Measurements from ENCODE around the gene PWWP2B.
"Not testable (repeated sequence)": the region's sequence is repeated elsewhere in the genome, so short reads cannot be mapped to it uniquely, and the experiment has no call there.

The PWWP2B gene

DNA sequence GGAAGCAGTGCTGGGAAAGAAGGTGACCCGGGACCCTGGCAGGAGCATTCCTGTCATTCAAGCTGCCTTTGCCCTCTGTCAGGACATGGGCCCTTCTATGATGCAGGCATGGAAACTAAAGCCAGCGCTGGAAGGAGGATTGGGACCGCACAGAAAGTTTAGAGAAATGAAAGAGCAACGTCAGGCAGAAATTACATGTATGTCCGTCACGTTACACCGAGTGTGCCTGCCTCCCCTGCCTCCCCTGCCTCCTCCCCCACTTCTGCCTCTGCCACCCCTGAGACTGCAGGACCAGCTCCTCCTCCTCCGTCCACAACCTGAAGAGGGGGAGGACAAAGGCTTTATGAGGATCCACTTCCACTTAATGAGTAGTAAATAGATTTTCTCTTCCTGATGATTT lies 13.9 kb upstream of the PWWP2B start:
- Mint-ChIP-seq H3K9me3 (no peaks in the 10 kb centered on the region), H3K4me3 (no peak overlapping the region)

DNA sequence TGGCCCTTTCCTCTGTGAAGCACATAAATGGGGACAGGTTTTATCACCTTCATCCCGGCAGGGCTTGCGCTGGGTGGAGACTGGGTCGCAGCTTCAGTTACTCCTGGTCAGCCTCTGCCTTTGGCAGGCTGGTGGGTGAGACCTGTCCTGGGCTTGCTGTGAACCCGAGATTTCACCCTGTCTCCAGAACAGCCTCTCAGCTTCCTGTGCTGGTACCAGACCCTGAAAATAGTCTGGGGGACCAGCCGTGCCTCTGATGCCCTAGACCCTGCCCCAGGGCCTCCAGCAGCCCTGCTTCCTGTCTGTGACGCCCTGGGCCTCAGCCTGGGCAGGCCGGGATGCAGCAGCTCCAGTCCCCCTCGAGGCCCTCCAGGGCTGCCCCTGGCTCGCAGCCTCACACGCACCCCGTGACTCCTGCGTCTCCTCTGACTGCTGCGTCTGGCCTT lies 13.2 kb upstream of the PWWP2B start:
- Mint-ChIP-seq H3K36me3 (peaks cover 6% of the 10 kb centered on the region), H3K27ac (no peak overlapping the region), H3K4me1 (peaks cover 15% of the 10 kb centered on the region), H3K9me3 (no peaks in the 10 kb centered on the region), H3K4me3 (no peak overlapping the region), H3K27me3 (no peaks in the 10 kb centered on the region)
- no peak for ATAC-seq

More for the DNA sequence above, 13.9 kb upstream of the PWWP2B start:
- Mint-ChIP-seq H3K27ac (no peak overlapping the region), H3K27me3 (no peaks in the 10 kb centered on the region), H3K4me1 (peaks cover 15% of the 10 kb centered on the region), H3K36me3 (peaks cover 6% of the 10 kb centered on the region)
- no peak for ATAC-seq

DNA sequence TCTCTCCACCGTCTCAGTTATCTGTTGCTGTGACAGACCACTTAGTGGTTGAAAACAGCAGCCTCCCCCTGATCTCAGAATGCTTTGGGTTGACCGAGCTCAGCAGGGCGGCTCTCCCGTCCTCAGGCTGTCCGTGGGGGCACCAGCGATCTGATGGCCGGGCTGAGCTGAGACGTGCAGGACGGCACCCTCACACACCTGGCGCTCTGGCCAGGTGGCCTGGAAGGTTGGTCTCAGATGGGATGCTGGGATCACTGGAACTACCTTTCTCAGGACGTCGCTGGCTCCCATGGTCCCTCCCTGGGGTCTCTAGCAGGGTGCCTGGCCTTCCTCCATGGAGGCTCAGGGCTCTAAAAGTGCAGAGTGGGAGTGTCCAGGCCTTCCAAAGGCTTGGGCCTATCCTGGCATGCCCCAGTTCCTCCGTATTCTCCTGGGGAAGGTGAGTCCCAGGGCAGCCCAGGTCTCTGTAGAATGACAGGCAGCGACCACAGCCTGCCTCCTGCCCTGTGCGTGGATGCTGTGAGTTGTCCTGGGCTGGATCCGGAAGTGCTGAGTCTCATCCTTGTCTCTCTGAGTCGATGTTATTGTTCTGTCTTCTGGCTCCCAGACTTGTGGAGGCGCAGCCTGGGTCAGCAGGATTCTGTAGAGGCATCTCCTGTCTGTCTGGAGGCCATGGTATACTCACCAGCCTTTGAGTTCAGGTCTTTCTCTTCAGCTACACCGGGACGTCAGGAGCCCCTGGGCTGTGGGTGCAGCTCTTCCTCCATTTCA lies 12.2 kb upstream of the PWWP2B start:
- no peak for ATAC-seq
- Mint-ChIP-seq H3K36me3 (no peaks in the 10 kb centered on the region), H3K4me3 (no peak overlapping the region), H3K27ac (peak overlapping the region; percentile 3), H3K9me3 (no peaks in the 10 kb centered on the region), H3K4me1 (peaks cover 20% of the 10 kb centered on the region), H3K27me3 (no peaks in the 10 kb centered on the region)

DNA sequence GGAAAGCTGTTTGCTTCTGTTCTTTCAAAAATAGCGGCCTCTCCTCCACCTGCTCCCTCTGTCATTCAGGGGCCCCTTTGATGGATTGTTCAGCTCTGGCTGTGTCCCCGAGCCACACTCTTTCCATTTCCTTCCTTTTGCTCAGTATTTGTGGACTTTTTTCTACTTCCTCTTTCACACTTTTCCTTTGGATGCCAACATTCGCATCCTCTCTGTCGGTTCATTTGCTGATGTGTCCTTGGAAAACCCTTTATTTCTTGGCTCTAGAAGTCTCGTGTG lies 11.7 kb upstream of the PWWP2B start:
- peak overlapping the region; percentile 3 for H3K27ac Mint-ChIP-seq
- no peaks in the 10 kb centered on the region for H3K9me3 Mint-ChIP-seq
- no peak overlapping the region for H3K4me3 Mint-ChIP-seq
- H3K27me3 Mint-ChIP-seq = no peaks in the 10 kb centered on the region
- peaks cover 20% of the 10 kb centered on the region for H3K4me1 Mint-ChIP-seq
- no peaks in the 10 kb centered on the region for H3K36me3 Mint-ChIP-seq
- no peak for ATAC-seq

DNA sequence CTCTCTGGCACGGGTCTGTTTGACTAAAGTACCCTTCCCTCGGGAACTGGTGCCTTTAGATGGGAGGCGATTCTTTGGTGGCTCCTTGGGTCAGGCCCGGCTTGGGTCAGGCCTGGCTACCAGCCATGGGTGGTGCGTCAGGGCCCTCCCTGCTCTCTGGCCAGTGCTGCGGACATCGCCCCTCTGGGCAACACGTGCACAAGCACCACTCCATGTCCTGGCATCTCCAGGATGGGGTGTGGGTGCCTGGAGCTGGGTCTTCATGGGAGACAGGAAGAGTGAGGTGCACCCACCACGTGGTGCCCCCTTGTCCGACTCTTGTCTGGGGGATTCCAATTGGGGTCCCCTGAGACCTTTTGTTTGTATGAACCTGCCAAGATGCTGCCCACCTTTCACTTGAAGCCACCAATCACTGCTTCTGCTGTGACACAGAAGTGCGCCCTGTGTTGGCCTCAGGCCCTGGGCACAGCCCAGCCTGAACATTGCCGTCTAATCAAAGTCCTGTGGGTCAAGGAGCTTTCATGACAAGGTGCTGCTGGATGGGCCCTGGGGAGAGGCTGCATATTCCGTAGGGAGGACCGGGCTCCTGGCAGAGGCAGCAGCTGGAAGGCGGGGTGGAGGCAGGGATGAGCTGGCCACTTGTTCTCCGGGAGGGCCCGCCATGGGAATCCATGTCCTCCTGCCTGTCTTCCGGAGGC lies 11.1 kb upstream of the PWWP2B start:
- no peaks in the 10 kb centered on the region for H3K36me3 Mint-ChIP-seq
- H3K27me3 Mint-ChIP-seq = no peaks in the 10 kb centered on the region
- no peaks in the 10 kb centered on the region for H3K9me3 Mint-ChIP-seq
- H3K4me1 Mint-ChIP-seq = peaks cover 20% of the 10 kb centered on the region
- H3K27ac Mint-ChIP-seq = peak overlapping the region; percentile 3
- no peak for ATAC-seq
- H3K4me3 Mint-ChIP-seq = no peak overlapping the region

DNA sequence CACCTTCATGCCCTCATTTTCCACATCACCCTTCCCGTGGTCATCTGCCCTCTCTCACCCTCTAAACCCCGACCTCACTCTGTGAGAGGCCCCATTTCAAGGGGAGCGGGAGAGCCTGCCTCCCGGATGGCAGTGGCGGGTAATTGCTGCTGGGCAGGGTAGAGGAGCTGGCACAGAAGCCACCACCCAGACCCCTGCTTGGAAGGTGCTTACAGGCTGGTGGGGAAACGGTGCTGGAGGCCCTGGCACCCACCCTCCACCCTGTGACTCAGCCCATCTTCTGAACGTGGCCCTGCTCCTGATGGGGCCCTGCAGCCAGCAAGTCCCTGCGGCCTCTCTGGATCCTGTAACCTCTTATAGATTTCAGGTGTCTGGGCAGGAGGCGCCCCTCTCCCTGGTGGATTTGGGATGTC lies 10.6 kb upstream of the PWWP2B start:
- Mint-ChIP-seq H3K4me1 (peaks cover 20% of the 10 kb centered on the region), H3K36me3 (no peaks in the 10 kb centered on the region), H3K27ac (peak overlapping the region; percentile 90), H3K4me3 (no peak overlapping the region), H3K27me3 (no peaks in the 10 kb centered on the region), H3K9me3 (no peaks in the 10 kb centered on the region)
- no peak for ATAC-seq

DNA sequence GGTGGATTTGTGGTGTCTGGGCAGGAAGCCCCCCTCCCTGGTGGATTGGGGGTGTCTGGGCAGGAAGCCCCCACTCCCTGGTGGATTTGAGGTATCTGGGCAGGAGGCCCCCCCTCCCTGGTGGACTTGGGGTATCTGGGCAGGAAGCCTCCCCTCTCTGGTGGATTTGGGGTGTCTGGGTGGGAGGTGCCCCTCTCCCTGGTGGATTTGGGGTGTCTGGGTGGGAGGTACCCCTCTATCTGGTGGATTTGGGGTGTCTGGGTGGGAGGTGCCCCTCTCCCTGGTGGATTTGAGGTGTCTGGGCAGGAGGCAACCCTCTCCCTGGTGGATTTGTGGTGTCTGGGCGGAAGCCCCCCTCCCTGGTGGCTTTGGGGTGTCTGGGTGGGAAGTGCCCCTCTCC lies 10.1 kb upstream of the PWWP2B start:
- H3K9me3 Mint-ChIP-seq, ATAC-seq, H3K27me3 Mint-ChIP-seq, H3K36me3 Mint-ChIP-seq, H3K4me3 Mint-ChIP-seq: not testable (repeated sequence)
- Mint-ChIP-seq H3K27ac (peak overlapping the region; percentile 90), H3K4me1 (peaks cover 20% of the 10 kb centered on the region)

DNA sequence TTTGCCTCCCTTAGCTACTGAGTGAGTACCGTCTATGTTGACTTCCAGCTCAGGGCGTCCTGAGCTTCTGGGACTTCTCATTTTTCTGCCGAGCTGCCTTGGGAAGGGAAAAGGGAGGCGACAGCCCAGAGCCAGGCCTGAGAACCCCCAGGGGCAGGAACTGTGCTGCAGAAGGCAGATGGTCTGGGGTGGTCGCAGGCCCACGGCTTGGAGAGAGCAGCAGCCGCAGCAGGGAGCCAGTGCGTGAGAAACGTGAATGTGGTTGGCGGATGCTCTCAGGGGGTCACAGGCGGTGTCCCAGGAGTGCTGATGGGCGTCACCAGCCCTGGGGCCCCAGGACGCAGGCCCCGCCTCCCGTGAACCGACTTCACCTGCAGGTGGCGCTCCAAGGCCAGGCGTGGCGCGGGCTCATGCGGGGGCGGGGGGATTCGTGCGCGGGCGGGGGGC lies 9.2 kb upstream of the PWWP2B start:
- Mint-ChIP-seq H3K9me3 (peaks cover 8% of the 10 kb centered on the region), H3K27ac (peak overlapping the region; percentile 90), H3K27me3 (no peaks in the 10 kb centered on the region), H3K36me3 (no peaks in the 10 kb centered on the region), H3K4me3 (peak overlapping the region; percentile 73), H3K4me1 (peaks cover 20% of the 10 kb centered on the region)
- peak; percentile 82 for ATAC-seq

DNA sequence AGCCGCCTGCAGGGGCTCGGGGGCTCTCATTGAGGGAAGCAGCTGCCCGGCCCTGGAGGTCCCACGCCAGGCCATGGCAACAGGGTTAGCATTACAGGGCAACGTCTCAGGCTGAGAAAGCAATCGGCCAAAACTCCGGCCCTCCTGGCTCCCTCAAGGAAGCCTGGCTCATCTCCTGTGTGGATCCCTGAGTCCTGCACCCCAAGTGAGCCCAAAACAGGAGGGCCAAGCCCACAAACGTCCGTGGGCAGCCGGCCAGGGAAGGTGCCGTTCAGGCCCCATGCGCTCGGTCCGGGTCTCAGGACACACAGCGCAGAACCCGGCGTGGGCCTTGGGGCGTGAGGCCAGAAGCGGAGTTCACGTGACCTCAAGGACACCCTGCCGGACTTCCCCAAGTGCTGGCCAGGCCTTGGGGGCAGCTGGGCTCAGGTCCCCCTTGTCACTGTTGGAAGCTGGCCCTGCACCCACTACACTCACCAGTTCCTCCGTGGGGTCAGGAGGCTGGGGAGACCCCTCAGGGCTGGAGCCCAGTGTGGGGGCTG lies 8.0 kb upstream of the PWWP2B start:
- Mint-ChIP-seq H3K4me1 (peaks cover 29% of the 10 kb centered on the region), H3K4me3 (no peak overlapping the region), H3K9me3 (peaks cover 8% of the 10 kb centered on the region), H3K27me3 (no peaks in the 10 kb centered on the region), H3K36me3 (no peaks in the 10 kb centered on the region), H3K27ac (peak overlapping the region; percentile 25)
- ATAC-seq = peak; percentile 13

DNA sequence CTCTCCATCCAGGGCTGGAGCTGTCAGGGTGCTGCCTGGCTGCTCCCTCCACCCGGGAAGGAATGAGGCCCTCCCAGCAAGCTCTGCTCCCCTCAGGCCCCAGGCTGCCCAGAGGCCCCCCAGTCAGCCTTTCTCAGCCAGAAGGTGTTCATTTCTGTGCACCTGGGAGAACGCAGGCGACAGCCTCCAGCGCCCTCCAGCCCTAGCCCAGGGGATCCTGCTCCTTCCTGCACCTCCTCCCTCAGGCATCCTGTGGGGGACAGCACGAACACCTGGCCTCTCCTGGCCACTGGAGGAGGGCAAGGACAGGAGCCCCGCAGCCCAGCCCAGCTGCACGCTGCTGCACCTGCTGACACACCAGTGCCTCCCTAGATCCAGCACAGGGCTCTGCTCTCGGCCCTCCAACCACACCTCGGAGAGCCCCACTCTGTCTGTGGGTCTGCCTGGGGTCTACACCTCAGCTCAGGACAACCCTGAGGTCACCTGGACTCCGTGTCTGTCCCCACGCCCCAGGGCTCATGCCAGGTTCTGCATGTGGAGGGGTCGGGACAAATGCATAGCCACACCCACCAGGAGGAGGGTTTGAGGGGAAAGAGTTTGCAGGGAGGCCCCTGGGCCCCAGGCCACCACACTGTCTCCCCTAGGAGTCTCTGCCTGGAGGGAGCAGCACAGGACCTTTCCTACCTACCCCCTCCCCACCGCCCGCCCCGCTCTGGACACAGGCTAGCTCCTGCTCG lies 7.4 kb upstream of the PWWP2B start:
- peaks cover 36% of the 10 kb centered on the region for H3K4me1 Mint-ChIP-seq
- ATAC-seq = no peak
- H3K4me3 Mint-ChIP-seq = no peak overlapping the region
- peaks cover 8% of the 10 kb centered on the region for H3K9me3 Mint-ChIP-seq
- no peaks in the 10 kb centered on the region for H3K27me3 Mint-ChIP-seq
- no peaks in the 10 kb centered on the region for H3K36me3 Mint-ChIP-seq
- H3K27ac Mint-ChIP-seq = peak overlapping the region; percentile 25

DNA sequence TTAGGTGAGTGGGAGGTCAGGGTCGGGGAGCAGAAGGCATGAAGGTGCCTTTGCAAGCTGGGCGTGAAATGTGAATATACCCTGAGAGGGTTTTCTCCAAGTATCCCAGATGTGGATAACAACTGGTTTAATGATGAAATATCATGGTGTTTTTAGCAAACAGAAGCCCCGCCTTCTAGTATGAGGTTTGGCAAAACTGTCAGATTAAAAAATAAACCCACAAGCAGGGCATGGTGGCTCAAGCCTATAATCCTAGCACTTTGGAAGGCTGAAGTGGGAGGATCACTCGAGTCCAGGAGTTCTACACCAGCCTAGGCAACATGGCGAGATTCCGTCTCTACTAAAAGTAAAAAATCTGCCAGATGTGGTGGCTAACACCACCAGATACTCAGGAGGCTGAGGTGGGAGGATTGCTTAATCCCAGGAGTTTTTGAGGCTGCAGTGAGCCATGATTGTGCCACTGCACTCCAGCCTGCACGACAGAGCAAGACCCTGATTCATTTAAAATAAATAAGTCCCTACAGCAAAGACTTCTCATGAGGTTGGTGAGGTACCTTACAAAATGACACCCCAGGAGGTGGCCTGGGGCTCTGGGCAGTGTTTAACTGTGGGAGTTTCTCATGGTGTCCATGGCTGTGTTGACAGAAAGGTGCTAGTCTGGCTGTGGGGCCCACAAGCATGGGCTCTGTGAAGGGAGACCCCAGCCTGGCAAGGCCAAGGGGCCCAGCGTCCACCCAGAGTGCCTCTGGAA lies 6.7 kb upstream of the PWWP2B start:
- ATAC-seq = no peak
- H3K4me3 Mint-ChIP-seq = no peak overlapping the region
- peaks cover 43% of the 10 kb centered on the region for H3K4me1 Mint-ChIP-seq
- no peaks in the 10 kb centered on the region for H3K27me3 Mint-ChIP-seq
- no peak overlapping the region for H3K27ac Mint-ChIP-seq
- H3K9me3 Mint-ChIP-seq = peaks cover 8% of the 10 kb centered on the region
- no peaks in the 10 kb centered on the region for H3K36me3 Mint-ChIP-seq

DNA sequence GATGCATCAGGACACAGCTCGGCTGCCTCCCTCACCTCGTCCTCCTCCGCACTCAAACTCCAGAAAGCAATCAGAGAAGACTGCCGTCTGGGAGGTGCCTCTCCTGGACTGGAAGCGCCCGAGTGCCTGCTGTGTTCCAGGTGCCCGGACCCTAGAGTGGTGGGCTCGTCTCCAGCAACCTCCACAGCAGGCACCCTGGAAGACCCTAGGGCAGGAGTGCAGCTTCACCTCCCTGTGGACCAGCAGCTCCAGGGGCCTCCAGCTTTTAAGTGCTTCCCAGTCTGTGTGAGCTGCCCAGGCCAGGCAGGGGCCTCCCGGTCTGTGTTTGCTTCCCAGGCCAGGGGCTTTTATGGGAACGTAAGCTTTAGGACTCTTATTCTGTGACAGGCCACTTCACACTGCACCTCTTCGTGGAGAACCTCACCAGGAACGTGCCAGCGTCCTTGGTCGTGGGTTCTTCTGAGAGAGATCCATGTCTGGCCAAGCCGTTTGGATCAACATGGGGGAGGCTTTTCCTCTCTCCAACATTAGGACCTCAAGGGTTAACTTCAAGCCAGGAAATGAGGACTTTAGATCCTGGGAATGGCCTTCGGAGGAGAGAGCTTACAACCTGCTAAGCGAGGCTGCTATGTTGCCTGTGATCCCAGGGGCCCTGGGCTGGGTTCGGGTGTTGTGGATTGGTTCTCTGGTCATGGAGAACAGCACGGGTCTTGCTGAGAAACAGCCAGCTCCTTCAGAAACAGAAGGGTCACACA lies 5.9 kb upstream of the PWWP2B start:
- no peaks in the 10 kb centered on the region for H3K36me3 Mint-ChIP-seq
- no peak overlapping the region for H3K27ac Mint-ChIP-seq
- no peak overlapping the region for H3K4me3 Mint-ChIP-seq
- no peaks in the 10 kb centered on the region for H3K27me3 Mint-ChIP-seq
- peaks cover 8% of the 10 kb centered on the region for H3K9me3 Mint-ChIP-seq
- ATAC-seq = no peak
- peaks cover 45% of the 10 kb centered on the region for H3K4me1 Mint-ChIP-seq

DNA sequence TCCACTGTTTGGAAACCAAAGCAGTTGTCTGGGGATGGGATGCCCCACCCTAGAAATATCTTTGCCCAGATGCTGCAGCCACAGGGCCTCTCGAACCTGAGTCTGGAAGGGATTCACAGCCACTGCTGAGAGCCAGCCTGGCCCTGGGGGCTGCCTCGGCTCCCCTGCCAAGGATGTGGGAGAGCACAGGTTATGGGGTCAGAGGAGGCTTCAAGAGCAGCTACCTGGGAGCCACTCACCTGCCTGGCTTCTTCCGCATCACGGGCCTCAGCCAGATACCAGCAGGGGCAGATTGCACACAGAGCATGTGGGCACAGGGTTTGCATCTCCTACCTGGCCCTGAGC lies 5.4 kb upstream of the PWWP2B start:
- Mint-ChIP-seq H3K9me3 (peaks cover 8% of the 10 kb centered on the region), H3K27ac (no peak overlapping the region), H3K4me3 (no peak overlapping the region), H3K4me1 (peaks cover 44% of the 10 kb centered on the region), H3K36me3 (no peaks in the 10 kb centered on the region), H3K27me3 (no peaks in the 10 kb centered on the region)
- no peak for ATAC-seq

DNA sequence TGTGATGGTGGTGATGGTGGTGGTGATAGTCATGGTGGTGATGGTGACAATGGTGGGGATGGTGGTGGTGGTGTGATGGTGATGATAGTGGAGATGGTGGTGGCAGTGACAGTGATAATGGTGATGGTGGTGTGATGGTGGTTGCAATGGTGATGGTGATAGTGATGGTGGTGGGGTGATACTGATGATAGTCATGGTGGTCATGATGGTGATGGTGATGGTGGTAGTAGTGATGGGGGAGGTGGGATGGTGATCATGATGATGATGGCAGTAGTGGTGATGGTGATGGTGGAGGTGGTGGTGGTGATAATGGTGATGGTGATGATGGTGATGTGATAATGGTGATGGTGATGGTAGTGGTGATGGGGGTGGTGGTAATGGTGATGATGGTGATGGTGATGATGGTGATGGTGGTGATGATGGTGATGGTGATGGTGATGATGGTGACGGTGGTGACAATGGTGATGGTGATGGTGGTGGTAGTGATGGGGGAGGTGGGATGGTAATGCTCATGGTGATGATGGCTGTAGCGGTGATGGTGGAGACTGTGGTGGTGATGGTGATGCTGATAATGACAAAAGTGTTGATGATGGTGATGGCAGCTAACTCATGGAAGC lies 4.7 kb upstream of the PWWP2B start:
- peaks cover 37% of the 10 kb centered on the region for H3K4me1 Mint-ChIP-seq
- no peak overlapping the region for H3K4me3 Mint-ChIP-seq
- peak overlapping the region; percentile 74 for H3K27ac Mint-ChIP-seq
- ATAC-seq = no peak
- H3K36me3 Mint-ChIP-seq = no peaks in the 10 kb centered on the region
- H3K9me3 Mint-ChIP-seq = peaks cover 8% of the 10 kb centered on the region
- H3K27me3 Mint-ChIP-seq = no peaks in the 10 kb centered on the region
